ENCODE results near the gene FKBP1A.

- TF ChIP-seq PPARA (CRISPR knock-in tag; IDR thresholded peaks at IDR 0.05; ENCODE audit: borderline replicate concordance), result no peak
- TF ChIP-seq BACH2 (CRISPR knock-in tag; IDR thresholded peaks at IDR 0.05; ENCODE audit: borderline replicate concordance), result no peak
- no peak for TF ChIP-seq PATZ1 (CRISPR knock-in tag; IDR thresholded peaks at IDR 0.05; ENCODE audit: borderline replicate concordance)
- no peak for TF ChIP-seq POU6F1 (CRISPR knock-in tag; IDR thresholded peaks at IDR 0.05; ENCODE audit: borderline replicate concordance, low read depth)
- no peak for TF ChIP-seq CREB5 (CRISPR knock-in tag; IDR thresholded peaks at IDR 0.05; ENCODE audit: low read depth)
- no peak for TF ChIP-seq ISL1 (CRISPR knock-in tag; IDR thresholded peaks at IDR 0.05)
- no peak for TF ChIP-seq ESRRG (CRISPR knock-in tag; IDR thresholded peaks at IDR 0.05)
- TF ChIP-seq ARNTL (CRISPR knock-in tag; IDR thresholded peaks at IDR 0.05; ENCODE audit: borderline replicate concordance, low read depth), result no peak
- no peak for TF ChIP-seq OSR1 (CRISPR knock-in tag; IDR thresholded peaks at IDR 0.05)
- no peak for TF ChIP-seq ZFP3 (CRISPR knock-in tag; IDR thresholded peaks at IDR 0.05)
Observed at GRCh38 chr20:1319462-1319861, 73.4 kb downstream of the FKBP1A start.
